ENCODE measurements around the gene SLC6A5.

DNA sequence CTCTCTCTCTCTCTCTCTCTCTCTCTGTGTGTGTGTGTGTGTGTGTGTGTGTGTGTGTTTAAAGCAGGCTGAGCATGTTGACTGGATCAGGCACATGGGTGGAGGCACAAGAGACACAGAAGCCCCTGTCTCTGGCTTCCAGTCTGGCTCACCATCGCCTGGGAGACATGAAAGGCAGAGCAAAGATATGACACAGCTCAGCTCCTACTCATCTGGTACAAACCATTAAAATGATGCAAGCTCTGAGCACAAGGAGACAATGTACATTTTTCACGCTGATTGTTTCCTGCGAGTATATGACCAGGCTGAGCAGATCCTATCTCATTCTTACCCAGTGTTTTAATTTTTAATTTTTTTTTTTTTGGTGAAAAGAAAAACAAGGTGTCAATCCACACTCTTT lies 9.5 kb downstream of the SLC6A5 start:
- TF ChIP-seq POLR2A (IDR thresholded peaks at IDR 0.05; ENCODE audit: low read length) = no peak
- TF ChIP-seq GATA1 (IDR thresholded peaks at IDR 0.05; ENCODE audit: low read depth, low read length) = no peak

Data from erythroblast (primary cell).